BE2C (cell line): ENCODE data around the gene RMI2.

Experiments
- DNase-seq: peaks from one replicate; pipeline ENCODE4 v3.0.0-alpha.2; 2020
- H3K27me3 ChIP-seq: fragments of 250-450 bp; sonication (Bioruptor Pico); 2 replicates; pipeline ENCODE4 v1.5.1; 2020; ENCODE audit warnings: mild to moderate bottlenecking
- H3K36me3 ChIP-seq: fragments of 250-450 bp; sonication (Bioruptor Pico); 2 replicates; pipeline ENCODE4 v1.5.1; 2020; ENCODE audit warnings: mild to moderate bottlenecking
- H3K4me1 ChIP-seq: fragments of 250-450 bp; sonication (Bioruptor Pico); 2 replicates; pipeline ENCODE4 v1.5.1; 2020
- H3K4me3 ChIP-seq: 2 replicates; pipeline ENCODE4 v1.5.1; 2011; ENCODE audit warnings: low read depth, low read length
- H3K9me3 ChIP-seq: fragments of 250-450 bp; sonication (Bioruptor Pico); 2 replicates; pipeline ENCODE4 v1.5.1; 2020
- CTCF ChIP-seq: IDR thresholded peaks from 2 replicates; pipeline ENCODE4 v1.5.1; 2012; ENCODE audit warnings: mild to moderate bottlenecking, low read depth, low read length

Gene RMI2

GRCh38 chr16:11396241-11397048 lies 51.2 kb downstream of the RMI2 start:
- H3K9me3 ChIP-seq = no peaks in the 10 kb centered on the region
- no peak overlapping the region for H3K4me3 ChIP-seq
- H3K36me3 ChIP-seq = no peaks in the 10 kb centered on the region
- peak; percentile 84 for DNase-seq
- no peaks in the 10 kb centered on the region for H3K27me3 ChIP-seq
- no peaks in the 10 kb centered on the region for H3K4me1 ChIP-seq
- peak; percentile 99 for TF ChIP-seq CTCF

GRCh38 chr16:11398136-11398535 lies 52.9 kb downstream of the RMI2 start:
- H3K36me3 ChIP-seq = no peaks in the 10 kb centered on the region
- no peaks in the 10 kb centered on the region for H3K4me1 ChIP-seq
- no peak for DNase-seq
- no peak for TF ChIP-seq CTCF
- H3K9me3 ChIP-seq = no peaks in the 10 kb centered on the region
- no peak overlapping the region for H3K4me3 ChIP-seq
- no peaks in the 10 kb centered on the region for H3K27me3 ChIP-seq

DNA sequence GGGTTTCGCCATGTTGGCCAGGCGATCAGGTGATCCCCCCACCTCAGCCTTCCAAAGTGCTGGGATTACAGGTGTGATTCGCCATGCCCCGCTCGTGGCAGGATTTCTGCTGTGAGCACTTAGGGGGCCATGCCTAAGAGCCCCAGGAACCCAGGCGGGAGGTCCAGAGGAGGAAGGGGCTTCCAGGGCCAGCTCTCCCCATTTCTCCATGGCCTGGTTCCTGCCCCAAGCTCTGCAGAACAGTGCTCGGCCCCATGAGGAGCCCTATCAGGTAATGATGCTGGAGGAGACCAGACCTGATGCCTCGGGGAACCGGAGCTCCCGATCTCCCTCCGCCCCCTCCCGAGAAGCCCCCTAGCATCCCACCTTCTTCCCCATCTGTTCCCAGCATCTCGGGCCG lies 53.6 kb downstream of the RMI2 start:
- no peak for TF ChIP-seq CTCF
- Histone ChIP-seq H3K4me3 (no peak overlapping the region), H3K4me1 (no peaks in the 10 kb centered on the region), H3K36me3 (no peaks in the 10 kb centered on the region), H3K27me3 (no peaks in the 10 kb centered on the region), H3K9me3 (no peaks in the 10 kb centered on the region)
- DNase-seq = no peak

- no peaks in the 10 kb centered on the region for H3K36me3 ChIP-seq
- H3K9me3 ChIP-seq = no peaks in the 10 kb centered on the region
- no peak overlapping the region for H3K4me3 ChIP-seq
- no peaks in the 10 kb centered on the region for H3K4me1 ChIP-seq
- TF ChIP-seq CTCF = no peak
- DNase-seq = no peak
- H3K27me3 ChIP-seq = no peaks in the 10 kb centered on the region
These were observed 54.1 kb downstream of the RMI2 start for GRCh38 chr16:11399261-11399831.

DNA sequence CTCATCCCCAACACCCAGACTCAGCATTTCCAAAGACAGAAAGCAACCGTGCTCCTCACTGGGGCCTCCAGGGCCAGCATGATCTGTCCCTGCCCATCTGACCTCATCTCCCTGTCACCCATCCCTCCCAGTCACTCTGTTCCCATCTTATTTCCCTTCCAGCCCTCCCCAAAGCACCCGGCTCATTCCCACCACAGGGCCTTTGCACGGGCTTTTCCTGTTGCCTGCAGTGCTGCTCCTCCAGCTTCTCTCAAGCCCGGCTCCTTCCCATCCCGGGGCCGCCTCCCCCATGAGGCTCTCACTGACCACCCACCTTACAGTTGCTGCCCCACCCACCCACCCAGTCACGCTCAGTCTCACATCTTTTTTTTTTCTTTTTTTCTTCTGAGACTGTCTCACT lies 54.8 kb downstream of the RMI2 start:
- Histone ChIP-seq H3K4me1 (no peaks in the 10 kb centered on the region), H3K4me3 (no peak overlapping the region), H3K36me3 (no peaks in the 10 kb centered on the region), H3K27me3 (no peaks in the 10 kb centered on the region), H3K9me3 (no peaks in the 10 kb centered on the region)
- no peak for DNase-seq
- TF ChIP-seq CTCF = no peak
